Left ventricle myocardium inferior (tissue), 1 donor: ENCODE results near the gene RAB11FIP2. TPM values are rescaled to one million over a fixed set of nuclear protein-coding genes. Genes with fewer than 3 reads are reported as not detected.

Source experiments
- DNase-seq: peaks from one replicate; pipeline ENCODE4 v3.0.0-alpha.2; 2020
- H3K27ac ChIP-seq: fragments of 200-600 bp; replicated peaks from 2 replicates; pipeline ENCODE4 v1.8.0; 2021
- H3K27me3 ChIP-seq: fragments of 200-600 bp; 2 replicates; pipeline ENCODE4 v1.8.0; 2021; ENCODE audit warnings: low read depth
- H3K36me3 ChIP-seq: fragments of 200-600 bp; 2 replicates; pipeline ENCODE4 v1.8.0; 2021
- H3K4me1 ChIP-seq: fragments of 200-600 bp; 2 replicates; pipeline ENCODE4 v1.8.0; 2021
- H3K4me3 ChIP-seq: fragments of 200-600 bp; 2 replicates; pipeline ENCODE4 v1.8.0; 2021; ENCODE audit warnings: mild to moderate bottlenecking, moderate library complexity
- H3K9me3 ChIP-seq: fragments of 200-600 bp; replicated peaks from 2 replicates; pipeline ENCODE4 v1.8.0; 2021
- CTCF ChIP-seq: fragments of 200-600 bp; IDR thresholded peaks from 2 replicates; pipeline ENCODE4 v1.8.0; 2021; ENCODE audit warnings: antibody characterized with exemption, mild to moderate bottlenecking, borderline replicate concordance
- intact Hi-C: fragments of 100-400 bp; cut with micrococcal nuclease; formaldehyde crosslinking; loops from one replicate; pipeline ENCODE4 v1.11.0; 2022
- total RNA-seq: library from RNA; stranded (reverse); fragmentation: NEBNext Ultra II Directional; extraction: Animal tissue kit (Norgen Biotek cat#: 25700); gene quantifications from one replicate; pipeline ENCODE4 v1.2.1, GENCODE V29; 2021
- donor health status: DM: no; HTN: yes; CAD: no; lungs with severe emphysema.

RAB11FIP2 gene
- total RNA-seq, 1 donor from 2014 or later: 9.0 TPM

GRCh38 chr10:117987244-117987909 is 59.4 kb downstream of the RAB11FIP2 start:
- H3K36me3 ChIP-seq: no peaks in the 10 kb centered on the region
- no peak for TF ChIP-seq CTCF
- peaks cover 11% of the 10 kb centered on the region for H3K9me3 ChIP-seq
- H3K4me3 ChIP-seq: no peak overlapping the region
- intact Hi-C loops: no loop called here
- no peaks in the 10 kb centered on the region for H3K27me3 ChIP-seq
- no peak overlapping the region for H3K27ac ChIP-seq
- DNase-seq: no peak
- H3K4me1 ChIP-seq: no peaks in the 10 kb centered on the region

- Histone ChIP-seq H3K9me3 (peaks cover 11% of the 10 kb centered on the region), H3K4me3 (no peak overlapping the region)
Measured at GRCh38 chr10:117983961-117984360, 62.8 kb downstream of the RAB11FIP2 start.

GRCh38 chr10:117980755-117981702 is 65.7 kb downstream of the RAB11FIP2 start:
- no peak overlapping the region for H3K4me3 ChIP-seq
- no peak for DNase-seq
- intact Hi-C loops: no loop called here
- TF ChIP-seq CTCF: no peak
- no peaks in the 10 kb centered on the region for H3K36me3 ChIP-seq
- H3K27me3 ChIP-seq: no peaks in the 10 kb centered on the region
- H3K27ac ChIP-seq: no peak overlapping the region
- no peaks in the 10 kb centered on the region for H3K9me3 ChIP-seq
- H3K4me1 ChIP-seq: no peaks in the 10 kb centered on the region

More at GRCh38 chr10:117983961-117984360, 62.8 kb downstream of the RAB11FIP2 start:
- TF ChIP-seq CTCF: no peak
- Histone ChIP-seq H3K4me1 (no peaks in the 10 kb centered on the region), H3K36me3 (no peaks in the 10 kb centered on the region), H3K27me3 (no peaks in the 10 kb centered on the region), H3K27ac (no peak overlapping the region)
- no peak for DNase-seq
- intact Hi-C loops: no loop called here

- Histone ChIP-seq H3K4me1 (no peaks in the 10 kb centered on the region), H3K4me3 (no peak overlapping the region), H3K9me3 (no peaks in the 10 kb centered on the region), H3K27ac (no peak overlapping the region), H3K36me3 (no peaks in the 10 kb centered on the region), H3K27me3 (no peaks in the 10 kb centered on the region)
- intact Hi-C loops: no loop called here
- no peak for TF ChIP-seq CTCF
- DNase-seq: no peak
Measured at GRCh38 chr10:117980216-117980615, 66.5 kb downstream of the RAB11FIP2 start.

- intact Hi-C loops: no loop called here
- H3K27me3 ChIP-seq: peaks cover 10% of the 10 kb centered on the region
- peaks cover 4% of the 10 kb centered on the region for H3K9me3 ChIP-seq
- no peak for TF ChIP-seq CTCF
- H3K4me1 ChIP-seq: no peaks in the 10 kb centered on the region
- no peak overlapping the region for H3K4me3 ChIP-seq
- no peak for DNase-seq
- no peaks in the 10 kb centered on the region for H3K36me3 ChIP-seq
- H3K27ac ChIP-seq: peak overlapping the region; percentile 45
Measured at GRCh38 chr10:117972168-117972837, 74.4 kb downstream of the RAB11FIP2 start.
